Right lobe of liver (tissue), 4 donors: Measurements from ENCODE around the gene NFXL1.

Experiments used
- CTCF ChIP-seq, 4 donors: fragments of 200-600 bp in 3 of 4; fragments of 450-650 bp in 1 of 4; IDR thresholded peaks; one replicate each; pipeline versions ENCODE4 v1.5.1 to v1.8.0; 2016 to 2022; ENCODE audit warnings: antibody characterized with exemption in 4 of 4, mild to moderate bottlenecking in 2 of 4
- POLR2A ChIP-seq: fragments of 450-650 bp; IDR thresholded peaks from one replicate; pipeline ENCODE4 v1.6.1; 2017; ENCODE audit warnings: antibody characterized with exemption, mild to moderate bottlenecking
- donor health status: DM: no; HTN: no; CAD: no.
- donor health status: DM: no; HTN: no; CAD: no.
- donor health status: DM: no; HTN: yes; CAD: no.

- no peak for TF ChIP-seq CTCF (IDR thresholded peaks at IDR 0.05)
- TF ChIP-seq POLR2A, result no peak
Measured at GRCh38 chr4:47914926-47915237, 499 bp upstream of the NFXL1 start.
